Stimulated activated CD4-positive, alpha-beta T cell treated with anti-CD3 and anti-CD28 coated beads, TNF-alpha, amount 100 ng/mL, for 1 hour (primary cell): ENCODE data around the gene USP36.
A peak's percentile ranks its signal among the peaks of the same experiment; 100 is the strongest.
"Not testable (repeated sequence)": the region's sequence is repeated elsewhere in the genome, so short reads cannot be mapped to it uniquely, and the experiment has no call there.

Experiments used
- DNase-seq, 3 donors: peaks; one replicate each; pipeline ENCODE4 v3.0.0-alpha.2; 2020; ENCODE audit warnings: low read depth in 3 of 3, low spot score in 1 of 3

USP36 gene

GRCh38 chr17:78771758-78772382, 68.7 kb downstream of the USP36 start:
- no peak for DNase-seq

- no peak for DNase-seq
These were observed 71.3 kb downstream of the USP36 start for GRCh38 chr17:78769196-78769773.

GRCh38 chr17:78767806-78768205, 72.8 kb downstream of the USP36 start:
- DNase-seq: no peak

GRCh38 chr17:78766743-78767294, 73.8 kb downstream of the USP36 start:
- no peak for DNase-seq

DNA sequence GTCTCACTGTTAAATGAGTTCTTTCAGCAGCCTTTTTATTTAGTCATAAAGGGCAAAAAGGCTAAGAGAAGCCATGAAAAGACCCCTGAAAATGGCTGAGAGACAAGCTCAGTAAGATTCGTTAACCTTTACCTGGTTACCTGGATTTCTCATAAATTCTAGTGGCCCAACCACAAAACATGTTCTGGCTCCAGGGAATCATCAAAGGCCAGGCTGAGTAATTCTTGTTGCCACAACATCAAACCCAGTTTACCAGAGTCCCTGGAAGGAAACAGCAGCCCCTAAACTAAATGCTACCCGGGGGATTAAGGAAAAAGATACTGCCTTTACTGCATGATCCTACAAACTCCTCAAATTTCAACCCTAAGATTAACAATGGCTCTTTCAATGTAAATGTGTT, 74.4 kb downstream of the USP36 start:
- no peak for DNase-seq

GRCh38 chr17:78765821-78766220, 74.8 kb downstream of the USP36 start:
- DNase-seq: no peak

GRCh38 chr17:78764871-78765270, 75.7 kb downstream of the USP36 start:
- DNase-seq: no peak

- DNase-seq: no peak
These were observed 77.1 kb downstream of the USP36 start for GRCh38 chr17:78763561-78763960.

- no peak for DNase-seq
These were observed 78.7 kb downstream of the USP36 start for GRCh38 chr17:78761789-78762406.

GRCh38 chr17:78759969-78760352, 80.7 kb downstream of the USP36 start:
- no peak for DNase-seq

DNA sequence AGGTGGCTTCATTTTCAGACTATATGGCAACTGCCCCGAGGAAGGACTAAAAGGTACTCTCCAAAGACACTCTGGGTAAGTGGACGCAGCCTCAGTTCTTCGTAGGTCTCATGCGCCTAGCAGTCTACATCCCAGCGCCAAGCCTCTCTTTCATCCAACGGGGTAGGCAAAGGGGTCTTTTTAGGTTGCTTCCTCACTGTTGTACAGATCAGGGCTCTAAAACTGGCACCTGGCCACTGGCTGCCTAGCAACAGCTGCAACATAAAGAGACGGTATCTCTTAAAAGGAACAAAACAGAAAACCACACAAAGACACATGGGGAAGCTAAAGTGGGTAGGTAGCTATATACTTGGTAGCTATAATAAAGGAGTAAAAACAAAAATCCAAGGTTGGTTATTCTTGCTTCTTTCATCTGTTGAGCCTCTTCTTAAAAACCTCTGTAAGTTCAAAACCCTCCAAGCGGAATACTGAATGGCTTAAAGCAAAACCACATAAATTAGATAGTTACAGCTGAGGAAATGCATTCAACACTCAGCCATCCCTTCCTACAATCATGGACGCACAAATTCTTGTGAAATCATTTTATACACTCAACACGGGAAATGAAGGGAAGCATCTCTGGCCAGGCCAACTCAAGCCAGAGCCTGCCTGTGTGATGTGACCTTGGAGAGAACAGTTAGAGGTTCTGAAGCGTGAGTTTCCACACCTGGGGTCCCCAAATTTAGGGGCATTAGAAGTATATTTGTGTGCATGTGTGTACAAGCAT, 81.2 kb downstream of the USP36 start:
- DNase-seq: peak; percentile 35 to 50 (median 36)

GRCh38 chr17:78753316-78754250, 87.0 kb downstream of the USP36 start:
- DNase-seq: no peak

DNA sequence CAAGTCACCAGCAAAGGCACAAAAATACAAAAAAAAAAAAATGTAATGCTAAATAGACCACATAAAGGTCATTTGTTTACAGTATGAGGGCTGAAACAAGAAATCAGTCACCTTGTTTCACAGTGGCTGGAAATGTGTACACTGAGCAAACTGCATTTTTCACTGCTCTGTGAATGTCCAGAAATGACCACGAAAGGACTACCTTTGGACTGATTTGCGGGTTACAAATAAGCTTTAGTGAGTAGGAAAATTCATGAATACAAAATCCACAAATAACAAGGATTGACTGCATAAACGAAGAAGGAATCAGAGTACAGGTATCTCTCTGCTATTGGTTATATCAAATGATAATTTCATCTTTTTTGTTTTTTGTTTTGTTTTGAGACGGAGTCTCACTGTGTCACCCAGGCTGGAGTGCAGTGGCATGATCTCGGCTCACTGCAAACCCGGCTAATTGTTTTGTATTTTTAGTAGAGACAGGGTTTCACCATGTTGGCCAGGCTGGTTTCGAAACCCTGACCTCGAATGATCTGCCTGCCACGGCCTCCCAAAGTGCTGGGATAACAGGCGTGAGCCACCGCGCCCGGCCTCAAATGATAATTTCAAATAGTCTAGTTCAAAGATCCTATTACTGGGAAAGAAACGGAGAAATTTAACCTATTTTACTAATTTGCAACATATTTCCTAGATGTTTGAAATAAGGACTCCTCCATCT, 89.0 kb downstream of the USP36 start:
- no peak for DNase-seq

DNA sequence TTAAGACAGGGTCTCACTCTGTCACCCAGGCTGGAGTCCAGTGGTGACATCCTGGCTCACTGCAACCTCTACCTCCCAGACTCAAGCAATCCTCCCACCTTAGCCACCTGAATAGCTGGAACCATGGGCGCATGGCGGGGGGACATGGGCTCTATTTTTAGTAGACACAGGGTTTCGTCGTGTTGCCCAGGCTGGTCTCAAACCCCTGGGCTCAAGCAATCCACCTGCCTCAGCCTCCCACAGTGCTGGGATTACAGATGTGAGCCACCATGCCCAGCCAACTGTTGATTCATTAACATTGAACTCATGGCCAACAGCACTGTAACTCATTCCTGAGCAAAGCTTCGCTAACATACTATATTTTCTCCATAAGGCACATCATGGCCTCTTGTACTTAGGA, 89.6 kb downstream of the USP36 start:
- DNase-seq: not testable (repeated sequence)

DNA sequence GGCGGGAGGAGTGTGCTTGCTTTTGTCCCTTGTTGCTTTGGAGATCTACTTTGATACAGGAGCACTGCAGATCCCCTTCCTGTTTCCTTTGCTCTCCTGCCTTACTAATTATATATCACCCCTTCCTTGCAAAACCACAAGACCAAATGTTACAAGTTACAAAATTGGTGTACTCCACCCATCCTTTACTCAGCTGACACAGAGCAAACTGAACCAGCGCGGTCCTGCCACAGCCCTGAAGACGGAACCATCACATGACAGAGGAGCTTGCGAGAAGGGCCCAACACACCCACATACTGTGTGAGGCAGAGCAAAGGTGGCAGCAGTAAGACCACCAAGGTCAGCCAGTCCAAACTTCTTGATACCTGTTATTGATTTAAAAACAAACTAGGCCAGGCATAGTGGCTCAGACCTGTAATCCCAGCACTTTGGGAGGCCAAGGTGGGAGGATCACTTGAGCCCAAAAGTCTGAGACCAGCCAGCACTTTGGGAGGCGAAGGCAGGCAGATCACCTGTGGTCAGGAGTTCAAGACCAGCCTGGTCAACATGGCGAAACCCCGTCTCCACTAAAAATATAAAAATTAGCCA, 91.8 kb downstream of the USP36 start:
- peak; percentile 43 to 57 (median 51) for DNase-seq

- DNase-seq: no peak
These were observed 92.4 kb downstream of the USP36 start for GRCh38 chr17:78748048-78748729.

DNA sequence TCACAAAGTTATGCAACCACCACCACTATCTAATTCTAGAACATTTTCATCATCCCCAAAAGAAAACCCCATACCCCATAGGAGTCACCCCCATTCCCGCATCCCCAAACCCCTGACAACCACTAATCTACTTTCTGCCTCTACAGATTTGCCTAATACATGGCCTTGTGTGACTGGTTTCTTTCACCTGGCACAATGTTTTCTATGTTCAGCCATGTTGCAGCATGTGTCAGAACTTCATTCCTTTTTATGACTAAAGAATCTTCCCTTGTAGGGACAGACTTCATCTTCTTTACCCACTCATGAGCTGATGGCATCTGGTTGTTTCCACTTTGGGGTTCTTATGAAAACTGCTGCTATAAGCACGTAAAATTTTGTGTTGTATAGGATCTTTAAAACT, 93.1 kb downstream of the USP36 start:
- DNase-seq: no peak

DNA sequence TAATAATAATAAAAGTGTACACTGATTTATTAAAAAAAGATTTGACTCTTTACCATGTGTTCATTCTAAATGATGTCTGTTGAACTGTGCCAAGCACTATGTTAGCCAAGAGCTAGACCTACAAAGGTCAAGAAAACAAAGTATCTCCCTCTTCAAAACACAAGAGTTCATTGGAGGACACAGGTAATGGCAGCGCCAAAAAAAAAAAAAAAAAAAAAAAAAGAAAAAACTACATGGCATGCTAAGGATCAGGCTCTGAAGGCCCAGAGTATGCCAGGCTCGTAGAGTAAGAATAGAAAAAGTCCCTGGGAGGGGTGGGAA, 93.7 kb downstream of the USP36 start:
- no peak for DNase-seq

DNA sequence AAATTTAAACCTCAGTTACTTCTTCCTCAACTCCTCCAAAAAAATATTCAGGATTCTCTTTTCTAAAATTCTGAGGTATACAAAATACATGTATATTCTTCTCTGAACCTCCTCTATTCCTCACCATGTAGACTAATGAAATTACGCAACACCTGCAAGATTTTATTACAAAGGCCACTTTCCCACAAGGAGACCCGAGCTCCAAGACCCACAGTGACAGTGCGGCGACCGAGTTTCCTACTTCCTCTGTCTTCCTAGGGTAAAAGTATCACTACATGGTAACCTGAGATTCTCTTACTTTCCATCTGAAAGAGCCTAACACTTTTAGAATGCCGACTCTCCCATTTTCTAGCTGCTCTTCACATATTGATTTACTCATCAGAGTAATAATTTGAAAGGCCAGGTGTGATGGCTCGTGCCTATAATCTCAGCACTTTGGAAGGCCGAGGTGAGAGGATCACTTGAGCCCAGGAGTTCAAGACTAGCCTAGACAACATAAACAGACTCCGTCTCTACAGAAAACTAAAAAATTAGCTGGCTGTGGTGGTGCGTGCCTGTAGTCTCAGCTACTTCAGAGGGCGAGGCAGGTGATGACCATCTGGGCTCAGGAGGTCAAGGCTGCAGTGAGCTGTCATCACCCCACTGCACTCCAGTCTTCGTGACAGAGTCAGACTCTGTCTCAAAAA, 94.2 kb downstream of the USP36 start:
- no peak for DNase-seq
